ENCODE data around the gene GNB1L. TPM values are rescaled to one million over a fixed set of nuclear protein-coding genes. Genes with fewer than 3 reads are reported as not detected.
A peak's percentile ranks its signal among the peaks of the same experiment; 100 is the strongest.

GNB1L gene
- total and polyA plus RNA-seq, 2 of the 13 experiments (the other 11 are each of a cell fraction or from before 2014, with no cell fraction given), result 2.5 to 7.4 TPM

DNA sequence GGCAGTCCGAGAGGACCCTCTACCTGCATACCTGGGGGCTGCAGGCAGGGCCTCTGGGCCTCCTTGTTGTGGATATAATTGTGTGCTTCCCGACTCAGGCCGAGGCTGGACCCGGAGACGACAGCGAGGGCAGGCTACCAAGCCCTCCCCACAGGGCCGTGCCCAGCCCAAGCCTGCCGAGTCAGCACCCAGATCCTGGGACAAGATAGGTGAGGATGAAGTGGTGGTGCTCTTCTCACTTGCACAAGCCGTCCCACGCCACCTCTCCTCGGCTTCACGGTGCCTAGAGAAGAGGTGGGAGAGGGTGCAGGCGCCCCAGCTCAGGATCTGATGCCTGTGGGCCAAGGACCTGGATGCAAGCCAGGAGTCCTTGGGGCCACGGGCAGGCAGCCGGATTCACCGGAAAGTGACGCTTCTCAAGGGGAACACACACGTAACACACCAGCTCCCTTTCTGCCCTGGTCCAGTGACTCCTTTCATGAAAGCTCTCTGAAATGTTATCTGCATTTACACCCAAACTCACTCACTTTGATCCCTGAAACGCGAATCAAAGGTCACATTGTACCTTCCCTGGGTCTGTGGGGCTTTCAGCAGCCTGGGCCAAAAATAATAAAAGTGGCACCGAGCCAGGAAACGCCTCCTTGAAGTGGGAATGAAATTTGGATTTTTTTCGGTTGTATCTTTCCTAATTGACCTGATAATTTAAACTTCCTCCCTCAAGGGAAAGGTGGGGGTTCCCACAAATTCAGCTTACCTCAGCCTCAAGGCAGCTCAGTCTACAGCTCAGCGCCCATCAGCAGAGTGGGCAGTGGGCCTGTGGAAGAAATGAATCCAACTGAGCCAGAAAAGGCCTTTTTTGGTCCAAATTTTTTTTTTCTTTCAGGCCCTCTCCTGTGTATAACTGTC lies 1.1 kb upstream of the GNB1L start (continued):
- TF ChIP-seq, protein P1, sequence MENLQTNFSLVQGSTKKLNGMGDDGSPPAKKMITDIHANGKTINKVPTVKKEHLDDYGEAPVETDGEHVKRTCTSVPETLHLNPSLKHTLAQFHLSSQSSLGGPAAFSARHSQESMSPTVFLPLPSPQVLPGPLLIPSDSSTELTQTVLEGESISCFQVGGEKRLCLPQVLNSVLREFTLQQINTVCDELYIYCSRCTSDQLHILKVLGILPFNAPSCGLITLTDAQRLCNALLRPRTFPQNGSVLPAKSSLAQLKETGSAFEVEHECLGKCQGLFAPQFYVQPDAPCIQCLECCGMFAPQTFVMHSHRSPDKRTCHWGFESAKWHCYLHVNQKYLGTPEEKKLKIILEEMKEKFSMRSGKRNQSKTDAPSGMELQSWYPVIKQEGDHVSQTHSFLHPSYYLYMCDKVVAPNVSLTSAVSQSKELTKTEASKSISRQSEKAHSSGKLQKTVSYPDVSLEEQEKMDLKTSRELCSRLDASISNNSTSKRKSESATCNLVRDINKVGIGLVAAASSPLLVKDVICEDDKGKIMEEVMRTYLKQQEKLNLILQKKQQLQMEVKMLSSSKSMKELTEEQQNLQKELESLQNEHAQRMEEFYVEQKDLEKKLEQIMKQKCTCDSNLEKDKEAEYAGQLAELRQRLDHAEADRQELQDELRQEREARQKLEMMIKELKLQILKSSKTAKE (CRISPR knock-in tag; IDR thresholded peaks at IDR 0.05; ENCODE audit: borderline replicate concordance), result 0 out of 2 replicates have a peak, but pooled peaks have one; percentile 28
- TF ChIP-seq ZNF326 (CRISPR knock-in tag; IDR thresholded peaks at IDR 0.05; ENCODE audit: borderline replicate concordance), result 0 out of 2 replicates have a peak, but pooled peaks have one; percentile 61
- peak; percentile 42 for TF ChIP-seq GABPA (IDR thresholded peaks at IDR 0.05; ENCODE audit: low read depth, low read length)
- TF ChIP-seq GABPA (CRISPR knock-in tag; IDR thresholded peaks at IDR 0.05; ENCODE audit: low read depth), result peak; percentile 76
- TF ChIP-seq HOXD1 (CRISPR knock-in tag; IDR thresholded peaks at IDR 0.05), result peak; percentile 9; the same call in 1 of the 2 replicates
- 0 out of 2 replicates have a peak, but pooled peaks have one; percentile 2 for TF ChIP-seq ZBTB8A (CRISPR knock-in tag; IDR thresholded peaks at IDR 0.05; ENCODE audit: borderline replicate concordance, low read depth)
- TF ChIP-seq CREB1 (IDR thresholded peaks at IDR 0.05), result peak; percentile 72
- no peak for TF ChIP-seq CREB1 (CRISPR knock-in tag; IDR thresholded peaks at IDR 0.05)
- no peak for TF ChIP-seq PLRG1 (conservative IDR thresholded peaks at IDR 0.05)
- TF ChIP-seq, protein P2, sequence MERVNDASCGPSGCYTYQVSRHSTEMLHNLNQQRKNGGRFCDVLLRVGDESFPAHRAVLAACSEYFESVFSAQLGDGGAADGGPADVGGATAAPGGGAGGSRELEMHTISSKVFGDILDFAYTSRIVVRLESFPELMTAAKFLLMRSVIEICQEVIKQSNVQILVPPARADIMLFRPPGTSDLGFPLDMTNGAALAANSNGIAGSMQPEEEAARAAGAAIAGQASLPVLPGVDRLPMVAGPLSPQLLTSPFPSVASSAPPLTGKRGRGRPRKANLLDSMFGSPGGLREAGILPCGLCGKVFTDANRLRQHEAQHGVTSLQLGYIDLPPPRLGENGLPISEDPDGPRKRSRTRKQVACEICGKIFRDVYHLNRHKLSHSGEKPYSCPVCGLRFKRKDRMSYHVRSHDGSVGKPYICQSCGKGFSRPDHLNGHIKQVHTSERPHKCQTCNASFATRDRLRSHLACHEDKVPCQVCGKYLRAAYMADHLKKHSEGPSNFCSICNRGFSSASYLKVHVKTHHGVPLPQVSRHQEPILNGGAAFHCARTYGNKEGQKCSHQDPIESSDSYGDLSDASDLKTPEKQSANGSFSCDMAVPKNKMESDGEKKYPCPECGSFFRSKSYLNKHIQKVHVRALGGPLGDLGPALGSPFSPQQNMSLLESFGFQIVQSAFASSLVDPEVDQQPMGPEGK (CRISPR knock-in tag; IDR thresholded peaks at IDR 0.05), result peak; percentile 53; the same call in 1 of the 2 replicates
- TF ChIP-seq ZNF619 (CRISPR knock-in tag; IDR thresholded peaks at IDR 0.05), result peak; percentile 35; the same call in 1 of the 2 replicates
- TF ChIP-seq ZNF652 (CRISPR knock-in tag; IDR thresholded peaks at IDR 0.05; ENCODE audit: borderline replicate concordance, low read depth), result peak; percentile 34; the same call in 1 of the 2 replicates
- peak; percentile 77 for TF ChIP-seq GABPB1 (CRISPR knock-in tag; IDR thresholded peaks at IDR 0.05)
- TF ChIP-seq, protein P3, sequence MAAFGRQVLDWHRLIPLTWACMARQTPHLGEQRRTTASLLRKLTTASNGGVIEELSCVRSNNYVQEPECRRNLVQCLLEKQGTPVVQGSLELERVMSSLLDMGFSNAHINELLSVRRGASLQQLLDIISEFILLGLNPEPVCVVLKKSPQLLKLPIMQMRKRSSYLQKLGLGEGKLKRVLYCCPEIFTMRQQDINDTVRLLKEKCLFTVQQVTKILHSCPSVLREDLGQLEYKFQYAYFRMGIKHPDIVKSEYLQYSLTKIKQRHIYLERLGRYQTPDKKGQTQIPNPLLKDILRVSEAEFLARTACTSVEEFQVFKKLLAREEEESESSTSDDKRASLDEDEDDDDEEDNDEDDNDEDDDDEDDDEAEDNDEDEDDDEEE (CRISPR knock-in tag; IDR thresholded peaks at IDR 0.05), result 0 out of 2 replicates have a peak, but pooled peaks have one; percentile 10
- TF ChIP-seq MEIS2 (CRISPR knock-in tag; IDR thresholded peaks at IDR 0.05), result peak; percentile 41; the same call in 1 of the 2 replicates
- TF ChIP-seq TEAD2 (CRISPR knock-in tag; IDR thresholded peaks at IDR 0.05), result no peak
- TF ChIP-seq SYNCRIP (IDR thresholded peaks at IDR 0.05; ENCODE audit: insufficient read depth, low read depth, low read length), result no peak
- TF ChIP-seq, protein P4, sequence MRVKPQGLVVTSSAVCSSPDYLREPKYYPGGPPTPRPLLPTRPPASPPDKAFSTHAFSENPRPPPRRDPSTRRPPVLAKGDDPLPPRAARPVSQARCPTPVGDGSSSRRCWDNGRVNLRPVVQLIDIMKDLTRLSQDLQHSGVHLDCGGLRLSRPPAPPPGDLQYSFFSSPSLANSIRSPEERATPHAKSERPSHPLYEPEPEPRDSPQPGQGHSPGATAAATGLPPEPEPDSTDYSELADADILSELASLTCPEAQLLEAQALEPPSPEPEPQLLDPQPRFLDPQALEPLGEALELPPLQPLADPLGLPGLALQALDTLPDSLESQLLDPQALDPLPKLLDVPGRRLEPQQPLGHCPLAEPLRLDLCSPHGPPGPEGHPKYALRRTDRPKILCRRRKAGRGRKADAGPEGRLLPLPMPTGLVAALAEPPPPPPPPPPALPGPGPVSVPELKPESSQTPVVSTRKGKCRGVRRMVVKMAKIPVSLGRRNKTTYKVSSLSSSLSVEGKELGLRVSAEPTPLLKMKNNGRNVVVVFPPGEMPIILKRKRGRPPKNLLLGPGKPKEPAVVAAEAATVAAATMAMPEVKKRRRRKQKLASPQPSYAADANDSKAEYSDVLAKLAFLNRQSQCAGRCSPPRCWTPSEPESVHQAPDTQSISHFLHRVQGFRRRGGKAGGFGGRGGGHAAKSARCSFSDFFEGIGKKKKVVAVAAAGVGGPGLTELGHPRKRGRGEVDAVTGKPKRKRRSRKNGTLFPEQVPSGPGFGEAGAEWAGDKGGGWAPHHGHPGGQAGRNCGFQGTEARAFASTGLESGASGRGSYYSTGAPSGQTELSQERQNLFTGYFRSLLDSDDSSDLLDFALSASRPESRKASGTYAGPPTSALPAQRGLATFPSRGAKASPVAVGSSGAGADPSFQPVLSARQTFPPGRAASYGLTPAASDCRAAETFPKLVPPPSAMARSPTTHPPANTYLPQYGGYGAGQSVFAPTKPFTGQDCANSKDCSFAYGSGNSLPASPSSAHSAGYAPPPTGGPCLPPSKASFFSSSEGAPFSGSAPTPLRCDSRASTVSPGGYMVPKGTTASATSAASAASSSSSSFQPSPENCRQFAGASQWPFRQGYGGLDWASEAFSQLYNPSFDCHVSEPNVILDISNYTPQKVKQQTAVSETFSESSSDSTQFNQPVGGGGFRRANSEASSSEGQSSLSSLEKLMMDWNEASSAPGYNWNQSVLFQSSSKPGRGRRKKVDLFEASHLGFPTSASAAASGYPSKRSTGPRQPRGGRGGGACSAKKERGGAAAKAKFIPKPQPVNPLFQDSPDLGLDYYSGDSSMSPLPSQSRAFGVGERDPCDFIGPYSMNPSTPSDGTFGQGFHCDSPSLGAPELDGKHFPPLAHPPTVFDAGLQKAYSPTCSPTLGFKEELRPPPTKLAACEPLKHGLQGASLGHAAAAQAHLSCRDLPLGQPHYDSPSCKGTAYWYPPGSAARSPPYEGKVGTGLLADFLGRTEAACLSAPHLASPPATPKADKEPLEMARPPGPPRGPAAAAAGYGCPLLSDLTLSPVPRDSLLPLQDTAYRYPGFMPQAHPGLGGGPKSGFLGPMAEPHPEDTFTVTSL (CRISPR knock-in tag; IDR thresholded peaks at IDR 0.05; ENCODE audit: borderline replicate concordance), result peak; percentile 66

All from HepG2 (cell line).